BJ (cell line): Measurements from ENCODE around the gene MTCL3.

Experiments
- CTCF ChIA-PET: fragments of 350-600 bp; formaldehyde crosslinking; extraction: SDS; loops from one replicate; lab custom pipeline; 2021; ENCODE audit warnings: antibody characterized with exemption, inconsistent platforms; lab: Yijun Ruan, JAX
- POLR2A ChIA-PET: fragments of 300-600 bp; sonication (Branson Sonifier 250); formaldehyde crosslinking; extraction: SDS; loops from one replicate; lab custom pipeline; 2021; ENCODE audit warnings: antibody characterized with exemption; lab: Charles Lee
- DNase-seq: peaks from one replicate; pipeline ENCODE4 v3.0.0-alpha.2; 2011; ENCODE audit warnings: low read depth
- H3K27me3 ChIP-seq: 2 replicates; pipeline ENCODE4 v1.6.0; 2011; ENCODE audit warnings: low read length; ENCODE audit not compliant: control insufficient read depth, insufficient read depth
- H3K36me3 ChIP-seq: 2 replicates; pipeline ENCODE4 v1.5.1; 2011; ENCODE audit warnings: low read length; ENCODE audit not compliant: control insufficient read depth, insufficient read depth
- H3K4me3 ChIP-seq: 2 replicates; pipeline ENCODE4 v1.5.1; 2011; ENCODE audit warnings: low read depth, mild to moderate bottlenecking, control low read depth, low read length
- TF ChIP-seq, protein P1 (sequence below): IDR thresholded peaks from 2 replicates; pipeline ENCODE4 v1.5.1; 2011; ENCODE audit warnings: low read depth, mild to moderate bottlenecking, control low read depth, inconsistent platforms, low read length, moderate library complexity; ENCODE audit not compliant: insufficient read depth

Gene MTCL3

DNA sequence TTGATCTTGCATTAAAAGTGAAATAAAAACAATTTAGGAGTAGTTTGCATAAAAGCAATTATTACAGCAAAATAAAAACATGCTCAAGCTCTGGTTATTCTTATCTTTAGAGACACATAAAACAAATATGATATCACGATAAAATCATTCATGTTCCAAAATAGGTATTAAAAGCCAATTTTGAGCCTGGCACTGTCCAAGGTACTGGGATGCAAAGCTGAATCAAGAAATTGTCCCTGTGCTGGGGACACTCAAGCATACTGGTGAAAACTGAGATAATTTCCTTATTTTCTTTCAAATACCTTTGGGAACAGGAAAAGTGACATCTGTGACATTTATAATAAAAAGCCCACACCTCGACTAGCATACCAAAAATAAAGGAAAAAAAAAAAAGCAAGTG is 931 bp upstream of the MTCL3 start:
- ChIA-PET CTCF (interaction anchor here (1.7 kb wide), 1 partner anchor 218 kb away, joined by 4 read pairs; no protein-coding TSS in a partner anchor), POLR2A (interaction anchor here (0.5 kb wide), 1 partner anchor 163 kb away, joined by 3 read pairs; no protein-coding TSS in a partner anchor)
- no peak overlapping the region for H3K4me3 ChIP-seq
- TF ChIP-seq, protein P1, sequence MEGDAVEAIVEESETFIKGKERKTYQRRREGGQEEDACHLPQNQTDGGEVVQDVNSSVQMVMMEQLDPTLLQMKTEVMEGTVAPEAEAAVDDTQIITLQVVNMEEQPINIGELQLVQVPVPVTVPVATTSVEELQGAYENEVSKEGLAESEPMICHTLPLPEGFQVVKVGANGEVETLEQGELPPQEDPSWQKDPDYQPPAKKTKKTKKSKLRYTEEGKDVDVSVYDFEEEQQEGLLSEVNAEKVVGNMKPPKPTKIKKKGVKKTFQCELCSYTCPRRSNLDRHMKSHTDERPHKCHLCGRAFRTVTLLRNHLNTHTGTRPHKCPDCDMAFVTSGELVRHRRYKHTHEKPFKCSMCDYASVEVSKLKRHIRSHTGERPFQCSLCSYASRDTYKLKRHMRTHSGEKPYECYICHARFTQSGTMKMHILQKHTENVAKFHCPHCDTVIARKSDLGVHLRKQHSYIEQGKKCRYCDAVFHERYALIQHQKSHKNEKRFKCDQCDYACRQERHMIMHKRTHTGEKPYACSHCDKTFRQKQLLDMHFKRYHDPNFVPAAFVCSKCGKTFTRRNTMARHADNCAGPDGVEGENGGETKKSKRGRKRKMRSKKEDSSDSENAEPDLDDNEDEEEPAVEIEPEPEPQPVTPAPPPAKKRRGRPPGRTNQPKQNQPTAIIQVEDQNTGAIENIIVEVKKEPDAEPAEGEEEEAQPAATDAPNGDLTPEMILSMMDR: no peak
- peaks cover 3% of the 10 kb centered on the region; the same call in 1 of the 2 replicates for H3K27me3 ChIP-seq
- DNase-seq: no peak
- no peaks in the 10 kb centered on the region for H3K36me3 ChIP-seq

DNA sequence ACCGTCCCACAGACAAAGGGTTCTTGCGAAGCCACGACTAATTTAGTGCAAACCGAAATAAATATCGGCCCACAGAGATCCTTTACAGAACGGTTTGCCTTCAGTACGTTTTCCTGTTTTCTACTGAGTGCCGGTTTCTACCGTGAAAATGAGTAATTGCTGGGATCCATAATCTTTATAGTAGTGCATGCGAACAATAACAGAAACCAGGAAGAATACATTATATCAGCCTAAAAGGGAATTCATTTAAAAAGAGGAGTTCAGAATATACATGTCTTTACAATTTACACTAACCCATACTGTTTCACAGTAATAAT is 292 bp upstream of the MTCL3 start:
- no peaks in the 10 kb centered on the region for H3K36me3 ChIP-seq
- ChIA-PET CTCF (interaction anchor here (1.4 to 1.7 kb wide), 3 partner anchors 10 to 217 kb away, joined by 3 to 4 read pairs (median 3); partner anchors contain the start of gene KIAA0408), POLR2A (no interaction called here)
- TF ChIP-seq, protein P1: no peak
- DNase-seq: no peak
- H3K27me3 ChIP-seq: peaks cover 3% of the 10 kb centered on the region; the same call in 1 of the 2 replicates
- H3K4me3 ChIP-seq: peak overlapping the region; percentile 2; the same call in 1 of the 2 replicates

DNA sequence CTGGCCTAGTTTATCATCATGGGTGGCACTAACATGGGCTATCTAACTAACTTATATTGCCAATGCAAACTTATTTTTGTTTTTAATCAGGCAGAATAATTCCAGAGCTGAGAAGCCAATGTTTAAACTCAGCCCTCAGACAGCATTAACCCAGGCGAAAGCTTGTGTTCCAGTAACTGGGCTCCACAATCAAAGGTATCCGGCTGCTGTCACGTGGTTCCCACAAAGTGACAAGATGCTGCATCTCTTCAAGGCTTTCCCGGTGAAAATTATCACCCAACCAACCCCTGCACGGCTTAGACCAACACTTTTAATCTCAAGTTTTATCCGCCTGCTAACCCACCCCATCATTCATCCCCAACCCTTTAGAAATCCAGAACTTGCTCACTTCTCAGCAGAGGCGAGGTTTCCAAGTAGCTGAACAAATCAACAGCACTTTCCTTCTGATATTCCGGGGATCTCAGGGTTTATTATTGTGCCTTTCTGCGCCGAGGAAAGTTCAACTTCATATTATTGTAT is 885 bp downstream of the MTCL3 start:
- TF ChIP-seq, protein P1: no peak
- no peaks in the 10 kb centered on the region for H3K36me3 ChIP-seq
- no peak for DNase-seq
- no peak overlapping the region for H3K4me3 ChIP-seq
- POLR2A ChIA-PET: no interaction called here
- CTCF ChIA-PET: interaction anchor here (1.3 to 1.5 kb wide), 3 partner anchors 9 to 59 kb away, joined by 3 read pairs; partner anchors contain the start of gene KIAA0408
- peaks cover 3% of the 10 kb centered on the region; the same call in 1 of the 2 replicates for H3K27me3 ChIP-seq

DNA sequence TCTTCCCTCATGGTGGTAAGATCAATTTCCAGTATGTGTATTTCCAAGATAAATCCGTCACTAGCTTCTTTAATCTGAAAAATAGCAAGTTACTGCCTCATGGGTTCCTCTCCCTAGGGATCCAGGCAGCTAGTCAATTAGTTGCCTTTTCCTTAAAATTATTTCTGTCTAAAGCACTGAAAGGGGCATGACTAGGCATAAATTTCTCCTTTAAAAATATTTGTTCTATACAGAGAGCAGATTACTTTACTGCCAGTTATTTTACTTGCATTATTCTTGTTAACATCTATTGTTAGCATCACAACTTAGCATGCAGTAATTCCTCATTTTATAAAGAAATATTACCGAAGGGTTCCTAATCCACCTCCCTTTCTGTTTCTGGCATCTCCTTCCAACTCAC is 1.4 kb downstream of the MTCL3 start:
- POLR2A ChIA-PET: no interaction called here
- TF ChIP-seq, protein P1: no peak
- no peak for DNase-seq
- no peaks in the 10 kb centered on the region for H3K36me3 ChIP-seq
- no peak overlapping the region for H3K4me3 ChIP-seq
- peaks cover 3% of the 10 kb centered on the region; the same call in 1 of the 2 replicates for H3K27me3 ChIP-seq
- CTCF ChIA-PET: interaction anchor here (1.5 to 3.1 kb wide), 3 partner anchors 11 to 29 kb away, joined by 4 to 21 read pairs (median 11); no protein-coding TSS in a partner anchor

DNA sequence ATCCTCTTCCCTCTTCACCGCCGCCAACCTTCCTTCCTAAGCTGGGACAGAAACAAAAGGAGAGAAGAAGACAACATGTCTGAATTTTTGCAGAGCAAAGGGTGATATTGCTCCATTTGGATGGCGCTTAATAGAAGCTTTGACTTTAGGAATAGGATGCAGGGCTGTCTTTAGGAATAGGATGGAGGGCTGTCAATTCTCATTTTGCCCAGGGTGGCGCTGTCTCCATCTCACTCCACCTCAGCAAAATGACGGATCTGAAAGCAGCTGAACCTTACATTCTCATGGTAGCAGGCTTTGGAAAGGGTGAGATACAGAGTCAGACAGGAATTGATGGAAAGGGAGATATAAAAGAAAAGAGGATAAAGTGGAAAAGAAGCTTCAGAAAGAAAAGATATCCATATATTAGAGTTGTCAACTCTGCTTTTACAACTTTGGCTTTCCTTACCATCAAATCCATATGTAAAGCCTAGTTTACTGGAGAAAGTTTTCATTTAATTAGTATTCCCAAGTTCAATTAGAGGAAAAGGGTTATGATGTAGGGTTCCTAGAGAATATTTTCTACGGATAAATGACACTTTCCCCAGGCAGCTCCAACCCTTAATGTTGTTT is 2.4 kb downstream of the MTCL3 start:
- TF ChIP-seq, protein P1: peak; percentile 66
- DNase-seq: no peak
- no peaks in the 10 kb centered on the region for H3K36me3 ChIP-seq
- POLR2A ChIA-PET: no interaction called here
- H3K27me3 ChIP-seq: 0 out of 2 replicates have a peak, but pooled peaks cover 3% of the 10 kb centered on the region
- H3K4me3 ChIP-seq: peak overlapping the region; percentile 72
- CTCF ChIA-PET: interaction anchor here (0.9 to 3.1 kb wide), 20 partner anchors 11 to 214 kb away, joined by 3 to 21 read pairs (median 6); no protein-coding TSS in a partner anchor
